HepG2 (cell line): ENCODE results near the gene ZMYND19. TPM values are rescaled to one million over a fixed set of nuclear protein-coding genes. Genes with fewer than 3 reads are reported as not detected.

Experiments
- CC2D1A ChIP-seq: sonication (generic); formaldehyde crosslinking; IDR thresholded peaks from 2 replicates; pipeline ENCODE4 v1.8.1; 2023; ENCODE audit warnings: mild to moderate bottlenecking, missing genetic modification reagents
- FOXC1 ChIP-seq: sonication (generic); formaldehyde crosslinking; IDR thresholded peaks from 2 replicates; pipeline ENCODE4 v1.8.0; 2022; ENCODE audit warnings: mild to moderate bottlenecking, missing genetic modification reagents, borderline replicate concordance
- MEIS1 ChIP-seq: sonication (generic); formaldehyde crosslinking; IDR thresholded peaks from 2 replicates; pipeline ENCODE4 v1.9.0; 2021; ENCODE audit warnings: mild to moderate bottlenecking, missing genetic modification reagents, moderate library complexity, borderline replicate concordance
- NFE2L2 ChIP-seq: fragments of 150-350 bp; IDR thresholded peaks from 2 replicates; pipeline ENCODE4 v1.6.1; 2014; ENCODE audit warnings: low read length
- NR2F6 ChIP-seq, 2 experiments: IDR thresholded peaks; 2 replicates each; pipeline ENCODE4 v1.6.1; 2016; ENCODE audit warnings: antibody characterized with exemption in 1 of 2, mild to moderate bottlenecking in 1 of 2
- POLR2A ChIP-seq, 2 experiments: IDR thresholded peaks; 2 replicates each; pipeline ENCODE4 v1.6.1; 2011; ENCODE audit warnings: low read depth in 2 of 2, low read length in 2 of 2, mild to moderate bottlenecking in 1 of 2, moderate library complexity in 1 of 2; ENCODE audit not compliant: insufficient read depth in 1 of 2
- PRPF4 ChIP-seq: fragments of 200-400 bp; formaldehyde crosslinking; IDR thresholded peaks from 2 replicates; pipeline ENCODE4 v1.6.1; 2016; ENCODE audit warnings: low read length, low read depth; ENCODE audit not compliant: poor library complexity, severe bottlenecking
- STAT5B ChIP-seq: sonication (generic); formaldehyde crosslinking; IDR thresholded peaks from 2 replicates; pipeline ENCODE4 v1.4.0; 2020; ENCODE audit warnings: missing genetic modification reagents
- ZC3H4 ChIP-seq: sonication (generic); formaldehyde crosslinking; IDR thresholded peaks from 2 replicates; pipeline ENCODE4 v1.4.0; 2020; ENCODE audit warnings: missing genetic modification reagents, borderline replicate concordance
- ZKSCAN8 ChIP-seq: IDR thresholded peaks from 2 replicates; pipeline ENCODE4 v1.6.1; 2016; ENCODE audit warnings: borderline replicate concordance, missing genetic modification reagents, missing compliant biosample characterization
- ZMYM2 ChIP-seq: sonication (generic); formaldehyde crosslinking; IDR thresholded peaks from 2 replicates; pipeline ENCODE4 v1.8.0; 2022; ENCODE audit warnings: mild to moderate bottlenecking, missing genetic modification reagents
- ZNF33B ChIP-seq: sonication (generic); formaldehyde crosslinking; IDR thresholded peaks from 2 replicates; pipeline ENCODE4 v1.5.1; 2020; ENCODE audit warnings: mild to moderate bottlenecking, missing genetic modification reagents
- ZNF451 ChIP-seq: sonication (generic); formaldehyde crosslinking; IDR thresholded peaks from 2 replicates; pipeline ENCODE4 v1.5.0; 2020; ENCODE audit warnings: mild to moderate bottlenecking, missing genetic modification reagents
- ZNF776 ChIP-seq: sonication (generic); formaldehyde crosslinking; IDR thresholded peaks from 2 replicates; pipeline ENCODE4 v1.4.0; 2020; ENCODE audit warnings: mild to moderate bottlenecking, missing genetic modification reagents
- ZSCAN25 ChIP-seq: sonication (generic); formaldehyde crosslinking; IDR thresholded peaks from 2 replicates; pipeline ENCODE4 v1.8.0; 2022; ENCODE audit warnings: mild to moderate bottlenecking, missing genetic modification reagents
- polyA plus RNA-seq, 8 experiments: library from polyadenylated mRNA; depleted of rRNA in 3 of 8; stranded (reverse) in 7 of 8; unstranded in 1 of 8; fragments of >200 nt; fragmentation: Illumina TruSeq in 4 of 8; extraction: Trizol in 4 of 8; gene quantifications; 2 replicates each; pipeline versions ENCODE4 v1.2.1 to v1.2.3, GENCODE V29; 2011 to 2016; ENCODE audit warnings: low read depth in 4 of 8, missing spikeins in 1 of 8, mixed read lengths in 1 of 8; ENCODE audit not compliant: insufficient read depth in 1 of 8
- total RNA-seq, 5 experiments: library from RNA; depleted of rRNA; stranded (reverse); fragments of >200 nt; fragmentation: Illumina TruSeq; extraction: Trizol; gene quantifications; 2 replicates each; pipeline ENCODE4 v1.2.3, GENCODE V29; 2016; ENCODE audit warnings: low read depth in 1 of 5
- TF ChIP-seq, protein P1 (sequence below), 2 experiments: sonication (generic) in 1 of 2; formaldehyde crosslinking in 1 of 2; IDR thresholded peaks; 2 replicates each; pipeline versions ENCODE4 v1.5.1 to v1.6.1; 2011 to 2020; ENCODE audit warnings: borderline replicate concordance in 1 of 2, low read depth in 1 of 2, low read length in 1 of 2, mild to moderate bottlenecking in 1 of 2, missing genetic modification reagents in 1 of 2, moderate library complexity in 1 of 2
- TF ChIP-seq, protein P2 (sequence below): sonication (generic); formaldehyde crosslinking; IDR thresholded peaks from 2 replicates; pipeline ENCODE4 v1.4.0; 2020; ENCODE audit warnings: missing genetic modification reagents, low read depth, mild to moderate bottlenecking, borderline replicate concordance
- TF ChIP-seq, protein P3 (sequence below): sonication (generic); formaldehyde crosslinking; IDR thresholded peaks from 2 replicates; pipeline ENCODE4 v1.4.0; 2020; ENCODE audit warnings: missing genetic modification reagents, borderline replicate concordance
- TF ChIP-seq, protein P4 (sequence below): sonication (generic); formaldehyde crosslinking; IDR thresholded peaks from 2 replicates; pipeline ENCODE4 v1.8.0; 2022; ENCODE audit warnings: mild to moderate bottlenecking, missing genetic modification reagents, moderate library complexity
- TF ChIP-seq, protein P5 (sequence below): sonication (generic); formaldehyde crosslinking; conservative IDR thresholded peaks from 2 replicates; pipeline ENCODE4 v1.8.1; 2023; ENCODE audit warnings: missing genetic modification reagents
- TF ChIP-seq, protein P6 (sequence below): sonication (generic); formaldehyde crosslinking; IDR thresholded peaks from 2 replicates; pipeline ENCODE4 v1.5.1; 2020; ENCODE audit warnings: missing genetic modification reagents, mild to moderate bottlenecking, borderline replicate concordance

Gene ZMYND19
- total and polyA plus RNA-seq, 2 of the 13 experiments (the other 11 are each of a cell fraction or from before 2014, with no cell fraction given) = 21.3 to 38.7 TPM

DNA sequence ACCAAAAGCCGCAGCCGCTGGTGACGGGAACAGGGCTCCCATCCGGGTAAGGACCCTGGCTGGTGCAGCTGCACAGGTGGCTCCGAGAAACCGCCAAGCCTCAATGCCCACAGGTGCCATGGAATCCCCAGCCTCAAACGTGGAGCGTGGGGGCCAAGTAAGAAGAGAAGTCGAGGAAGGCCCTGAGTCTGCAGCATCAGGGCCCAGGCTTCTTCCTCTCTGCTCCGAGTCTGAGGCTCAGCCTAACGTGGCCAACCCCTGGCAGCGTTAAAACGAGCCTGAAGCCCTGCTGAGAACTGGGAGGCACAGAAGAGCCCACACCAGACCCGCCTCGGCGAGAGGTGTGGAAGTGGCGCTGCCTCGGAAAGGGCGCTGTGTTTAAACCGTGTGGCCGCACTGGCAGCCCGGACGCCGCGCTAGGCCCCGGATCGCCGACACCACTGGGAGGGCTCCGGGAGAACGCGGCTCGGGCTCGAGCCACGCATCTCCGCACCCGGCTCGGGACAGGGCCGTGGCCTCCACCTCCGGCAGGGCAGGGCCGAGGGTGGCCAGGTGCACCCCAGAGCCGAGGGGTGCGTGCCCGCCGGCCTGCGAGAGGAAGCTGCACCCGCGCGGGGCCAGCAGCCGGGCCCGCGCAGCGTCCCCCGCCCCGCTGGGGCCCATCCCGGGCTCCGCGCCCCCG is 730 bp downstream of the ZMYND19 start (continued):
- TF ChIP-seq ZC3H4 (CRISPR knock-in tag) (no peak), CC2D1A (CRISPR knock-in tag) (no peak), ZSCAN25 (CRISPR knock-in tag) (no peak), NFE2L2 (no peak), ZNF776 (CRISPR knock-in tag) (0 out of 2 replicates have a peak, but pooled peaks have one; percentile 42), POLR2A (IDR thresholded peaks at IDR 0.05; ENCODE audit: insufficient read depth in 1 of 2, low read depth in 2 of 2, low read length in 2 of 2) (no peak), NR2F6 (IDR thresholded peaks at IDR 0.05) (no peak), NR2F6 (CRISPR knock-in tag; IDR thresholded peaks at IDR 0.05) (no peak), STAT5B (CRISPR knock-in tag) (no peak), ZNF451 (CRISPR knock-in tag) (no peak), ZMYM2 (CRISPR knock-in tag) (no peak), MEIS1 (CRISPR knock-in tag) (no peak), ZKSCAN8 (CRISPR knock-in tag) (no peak), ZNF33B (no peak), FOXC1 (no peak), PRPF4 (no peak)
- TF ChIP-seq, protein P1, sequence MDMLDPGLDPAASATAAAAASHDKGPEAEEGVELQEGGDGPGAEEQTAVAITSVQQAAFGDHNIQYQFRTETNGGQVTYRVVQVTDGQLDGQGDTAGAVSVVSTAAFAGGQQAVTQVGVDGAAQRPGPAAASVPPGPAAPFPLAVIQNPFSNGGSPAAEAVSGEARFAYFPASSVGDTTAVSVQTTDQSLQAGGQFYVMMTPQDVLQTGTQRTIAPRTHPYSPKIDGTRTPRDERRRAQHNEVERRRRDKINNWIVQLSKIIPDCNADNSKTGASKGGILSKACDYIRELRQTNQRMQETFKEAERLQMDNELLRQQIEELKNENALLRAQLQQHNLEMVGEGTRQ (IDR thresholded peaks at IDR 0.05; ENCODE audit: low read depth, low read length) = no peak
- TF ChIP-seq, protein P1 (CRISPR knock-in tag; IDR thresholded peaks at IDR 0.05; ENCODE audit: borderline replicate concordance) = no peak
- TF ChIP-seq, protein P2, sequence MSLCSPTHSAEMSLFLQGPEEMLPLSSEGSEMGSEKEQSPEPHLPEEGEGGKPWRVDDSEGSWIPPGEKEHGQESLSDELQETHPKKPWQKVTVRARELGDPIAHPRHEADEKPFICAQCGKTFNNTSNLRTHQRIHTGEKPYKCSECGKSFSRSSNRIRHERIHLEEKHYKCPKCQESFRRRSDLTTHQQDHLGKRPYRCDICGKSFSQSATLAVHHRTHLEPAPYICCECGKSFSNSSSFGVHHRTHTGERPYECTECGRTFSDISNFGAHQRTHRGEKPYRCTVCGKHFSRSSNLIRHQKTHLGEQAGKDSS (CRISPR knock-in tag) = no peak
- TF ChIP-seq, protein P3, sequence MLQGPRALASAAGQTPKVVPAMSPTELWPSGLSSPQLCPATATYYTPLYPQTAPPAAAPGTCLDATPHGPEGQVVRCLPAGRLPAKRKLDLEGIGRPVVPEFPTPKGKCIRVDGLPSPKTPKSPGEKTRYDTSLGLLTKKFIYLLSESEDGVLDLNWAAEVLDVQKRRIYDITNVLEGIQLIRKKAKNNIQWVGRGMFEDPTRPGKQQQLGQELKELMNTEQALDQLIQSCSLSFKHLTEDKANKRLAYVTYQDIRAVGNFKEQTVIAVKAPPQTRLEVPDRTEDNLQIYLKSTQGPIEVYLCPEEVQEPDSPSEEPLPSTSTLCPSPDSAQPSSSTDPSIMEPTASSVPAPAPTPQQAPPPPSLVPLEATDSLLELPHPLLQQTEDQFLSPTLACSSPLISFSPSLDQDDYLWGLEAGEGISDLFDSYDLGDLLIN (CRISPR knock-in tag) = no peak
- TF ChIP-seq, protein P4, sequence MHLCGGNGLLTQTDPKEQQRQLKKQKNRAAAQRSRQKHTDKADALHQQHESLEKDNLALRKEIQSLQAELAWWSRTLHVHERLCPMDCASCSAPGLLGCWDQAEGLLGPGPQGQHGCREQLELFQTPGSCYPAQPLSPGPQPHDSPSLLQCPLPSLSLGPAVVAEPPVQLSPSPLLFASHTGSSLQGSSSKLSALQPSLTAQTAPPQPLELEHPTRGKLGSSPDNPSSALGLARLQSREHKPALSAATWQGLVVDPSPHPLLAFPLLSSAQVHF (CRISPR knock-in tag) = no peak
- TF ChIP-seq, protein P5, sequence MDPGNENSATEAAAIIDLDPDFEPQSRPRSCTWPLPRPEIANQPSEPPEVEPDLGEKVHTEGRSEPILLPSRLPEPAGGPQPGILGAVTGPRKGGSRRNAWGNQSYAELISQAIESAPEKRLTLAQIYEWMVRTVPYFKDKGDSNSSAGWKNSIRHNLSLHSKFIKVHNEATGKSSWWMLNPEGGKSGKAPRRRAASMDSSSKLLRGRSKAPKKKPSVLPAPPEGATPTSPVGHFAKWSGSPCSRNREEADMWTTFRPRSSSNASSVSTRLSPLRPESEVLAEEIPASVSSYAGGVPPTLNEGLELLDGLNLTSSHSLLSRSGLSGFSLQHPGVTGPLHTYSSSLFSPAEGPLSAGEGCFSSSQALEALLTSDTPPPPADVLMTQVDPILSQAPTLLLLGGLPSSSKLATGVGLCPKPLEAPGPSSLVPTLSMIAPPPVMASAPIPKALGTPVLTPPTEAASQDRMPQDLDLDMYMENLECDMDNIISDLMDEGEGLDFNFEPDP (CRISPR knock-in tag) = no peak
- TF ChIP-seq, protein P6, sequence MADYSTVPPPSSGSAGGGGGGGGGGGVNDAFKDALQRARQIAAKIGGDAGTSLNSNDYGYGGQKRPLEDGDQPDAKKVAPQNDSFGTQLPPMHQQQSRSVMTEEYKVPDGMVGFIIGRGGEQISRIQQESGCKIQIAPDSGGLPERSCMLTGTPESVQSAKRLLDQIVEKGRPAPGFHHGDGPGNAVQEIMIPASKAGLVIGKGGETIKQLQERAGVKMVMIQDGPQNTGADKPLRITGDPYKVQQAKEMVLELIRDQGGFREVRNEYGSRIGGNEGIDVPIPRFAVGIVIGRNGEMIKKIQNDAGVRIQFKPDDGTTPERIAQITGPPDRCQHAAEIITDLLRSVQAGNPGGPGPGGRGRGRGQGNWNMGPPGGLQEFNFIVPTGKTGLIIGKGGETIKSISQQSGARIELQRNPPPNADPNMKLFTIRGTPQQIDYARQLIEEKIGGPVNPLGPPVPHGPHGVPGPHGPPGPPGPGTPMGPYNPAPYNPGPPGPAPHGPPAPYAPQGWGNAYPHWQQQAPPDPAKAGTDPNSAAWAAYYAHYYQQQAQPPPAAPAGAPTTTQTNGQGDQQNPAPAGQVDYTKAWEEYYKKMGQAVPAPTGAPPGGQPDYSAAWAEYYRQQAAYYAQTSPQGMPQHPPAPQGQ (CRISPR knock-in tag) = no peak
